HK-2 (cell line): ENCODE results near the gene UMOD.

ENCODE experiments used
- DNase-seq: peaks from one replicate; pipeline ENCODE4 v3.0.0-alpha.2; 2018; ENCODE audit not compliant: unreplicated experiment

The UMOD gene

DNA sequence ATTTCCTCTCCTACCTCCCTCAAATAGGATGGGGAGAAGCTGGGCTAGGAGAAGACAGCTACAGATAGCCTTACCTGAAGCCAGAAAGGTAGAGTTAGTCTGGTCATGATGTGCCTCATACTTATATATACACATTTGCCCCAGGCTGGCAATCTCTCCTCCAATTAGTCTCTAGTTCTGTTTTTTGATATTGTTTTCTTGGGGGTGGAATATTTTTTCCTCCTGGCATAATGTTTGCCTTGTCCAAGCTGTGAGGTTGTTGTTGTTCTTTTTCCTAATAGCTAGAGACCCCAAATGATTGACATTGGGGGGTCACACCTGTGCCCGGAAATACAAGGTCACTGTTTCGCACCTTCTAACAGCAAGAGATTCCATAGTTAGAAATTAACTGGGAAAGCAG is at the start of gene UMOD:
Gene UMOD (minus strand): TSS at position 101 of the 400 bp plus-strand sequence. CDS start 1,978 bp downstream, outside the sequence.
- no peak for DNase-seq

DNA sequence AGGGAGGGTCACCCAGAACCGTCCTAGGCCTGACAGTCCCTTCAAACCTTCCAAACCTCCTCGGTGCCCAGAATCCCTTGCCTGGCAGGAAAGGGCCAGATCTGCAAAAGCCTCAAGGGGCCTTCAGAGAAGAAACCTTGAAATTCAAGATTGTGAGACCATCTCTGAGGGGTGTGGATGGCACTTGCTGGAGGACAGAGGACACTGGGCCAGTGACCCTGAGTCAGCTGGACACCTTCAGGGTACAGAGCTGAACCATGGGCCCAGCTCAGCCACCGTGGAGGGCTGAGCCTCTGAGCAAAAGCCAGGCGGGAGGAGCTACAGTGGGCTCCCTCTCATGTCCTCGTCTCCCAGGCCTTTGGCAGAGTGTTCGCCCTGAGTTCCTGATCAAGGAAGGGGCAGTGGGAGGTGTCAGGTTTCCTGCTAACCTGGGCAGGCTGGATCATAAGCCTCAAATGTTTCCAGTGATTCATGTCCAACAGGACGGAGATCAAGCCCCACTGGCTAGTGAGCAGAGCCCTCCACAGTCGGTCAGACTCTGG is 49.0 kb upstream of the UMOD start:
- DNase-seq: no peak

DNA sequence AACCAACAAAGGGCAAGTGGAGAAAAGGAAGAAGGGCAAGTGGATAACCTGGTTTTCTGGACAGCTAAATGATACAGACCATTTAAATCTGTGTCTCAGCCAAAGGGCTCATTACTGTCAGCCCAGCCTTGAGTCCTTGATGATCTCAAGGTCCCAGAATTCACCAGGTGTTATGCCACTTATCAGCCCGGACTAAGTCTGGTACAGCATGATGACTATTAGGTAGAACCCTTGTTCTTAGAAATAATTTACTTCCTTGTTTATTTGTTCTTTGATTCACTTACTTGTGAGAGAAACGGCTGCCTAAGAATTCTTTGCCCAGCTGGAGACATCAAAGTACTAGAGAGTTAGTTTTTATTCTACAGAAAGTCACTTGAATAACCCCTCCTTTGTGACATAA is 48.6 kb upstream of the UMOD start:
- no peak for DNase-seq

DNA sequence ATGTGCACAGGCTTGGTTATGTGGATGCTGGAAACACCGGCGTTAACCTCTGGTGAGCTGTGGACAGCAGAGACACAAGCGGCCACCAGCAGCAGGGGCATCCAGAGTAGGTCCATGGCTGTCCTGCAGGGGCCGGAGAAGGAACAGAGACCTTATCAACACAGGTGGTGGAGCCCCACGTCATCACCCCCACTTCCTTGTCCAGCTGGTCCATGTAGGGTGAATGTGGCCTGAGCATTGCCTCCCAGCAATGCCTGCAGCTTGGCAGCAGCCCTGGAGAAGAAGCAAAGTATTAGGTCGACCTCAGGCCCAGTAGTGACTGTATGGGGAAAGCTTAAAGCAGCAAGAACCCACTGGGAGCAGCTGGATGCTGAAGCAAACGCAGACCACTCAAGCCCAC is 46.7 kb upstream of the UMOD start:
- DNase-seq: no peak

DNA sequence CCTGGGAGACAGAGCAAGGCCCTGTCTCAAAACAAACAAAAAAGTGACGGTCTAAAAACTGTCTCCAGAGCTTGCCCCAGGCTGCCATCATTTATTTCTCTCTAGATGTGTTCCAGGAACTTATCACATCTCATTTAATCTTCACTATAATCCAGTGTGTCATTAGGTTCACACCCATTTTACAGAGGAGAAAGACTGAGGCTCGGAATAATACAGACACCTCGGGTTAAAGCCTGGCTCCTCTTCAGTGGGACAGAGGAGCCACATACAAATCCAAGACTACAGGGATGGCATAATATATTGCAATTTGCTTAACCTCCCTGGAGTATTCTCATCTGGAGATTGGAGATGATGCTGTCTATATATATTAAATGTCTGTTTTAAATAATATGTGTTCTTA is 46.1 kb upstream of the UMOD start:
- no peak for DNase-seq

DNA sequence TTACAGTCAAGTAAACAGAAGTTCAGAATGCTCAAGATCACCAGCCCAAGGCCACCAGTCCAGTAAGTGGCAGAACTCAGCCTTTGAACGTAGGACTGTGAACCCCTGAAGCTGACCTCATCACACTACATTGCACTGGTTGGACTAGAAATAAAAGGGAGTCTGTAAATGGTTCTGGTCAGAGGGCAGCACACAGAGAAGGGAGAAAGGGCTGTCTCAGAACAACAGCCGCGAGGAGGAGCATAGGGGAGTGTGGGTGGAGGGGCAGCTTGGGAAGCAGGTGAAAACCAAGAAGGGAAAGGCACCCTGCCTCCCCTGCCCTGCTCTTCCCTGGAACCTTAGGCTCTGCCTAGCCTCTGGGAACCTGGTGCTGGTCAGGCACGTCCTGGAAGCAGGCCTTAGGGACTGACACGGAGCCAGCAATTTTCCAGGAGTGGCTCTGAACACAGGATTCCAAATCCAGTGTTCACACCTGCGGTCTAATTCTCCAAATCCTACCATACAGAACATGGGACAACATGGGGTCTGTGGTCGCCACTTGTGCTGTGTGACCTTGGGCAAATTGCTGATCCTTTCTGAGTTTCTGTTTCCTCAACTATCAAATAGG is 45.1 kb upstream of the UMOD start:
- DNase-seq: no peak

DNA sequence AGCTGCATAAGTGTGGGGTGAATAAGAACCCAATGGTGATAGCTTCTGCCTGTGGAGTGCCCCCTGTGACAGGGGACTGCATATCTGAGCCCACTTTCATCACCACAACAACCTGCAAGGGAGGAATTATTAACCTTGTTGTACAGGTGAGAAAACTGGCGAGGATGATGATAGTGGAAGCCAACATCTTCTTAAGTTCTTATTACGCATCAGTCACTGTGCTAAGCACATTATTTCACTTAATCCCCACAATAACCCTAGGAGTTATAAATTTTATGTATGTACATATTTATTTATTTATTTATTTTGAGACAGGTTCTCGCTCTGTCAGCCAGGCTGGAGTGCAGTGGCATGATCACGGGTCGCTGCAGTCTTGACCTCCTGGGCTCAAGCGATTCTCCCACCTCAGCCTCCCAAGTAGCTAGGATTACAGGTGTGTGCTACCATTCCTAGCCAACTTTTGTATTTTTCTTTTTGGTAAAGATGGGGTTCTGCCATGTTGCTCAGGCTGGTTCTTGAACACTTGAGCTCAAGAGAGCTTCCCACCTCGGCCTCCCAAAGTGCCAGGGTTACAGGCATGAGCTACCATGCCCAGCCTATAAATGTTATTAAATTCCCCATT is 44.4 kb upstream of the UMOD start:
- no peak for DNase-seq

DNA sequence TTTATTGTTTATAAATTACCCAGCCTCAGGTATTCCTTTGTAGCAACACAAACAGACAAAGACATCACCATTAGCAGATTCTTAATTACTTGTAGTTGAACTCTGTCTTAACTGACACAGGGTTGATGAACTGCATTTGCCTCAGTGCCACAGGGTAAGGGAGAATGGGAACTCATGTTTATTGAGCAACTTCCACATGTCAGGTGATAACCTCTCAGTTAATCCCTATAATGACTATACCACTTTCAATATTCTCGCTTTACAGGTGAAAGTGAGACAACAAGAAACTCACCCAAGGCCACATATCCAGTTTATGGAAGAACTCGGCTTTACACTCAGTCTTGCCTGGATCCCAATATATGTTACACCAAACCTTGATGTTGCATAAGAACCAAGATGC is 43.4 kb upstream of the UMOD start:
- no peak for DNase-seq

DNA sequence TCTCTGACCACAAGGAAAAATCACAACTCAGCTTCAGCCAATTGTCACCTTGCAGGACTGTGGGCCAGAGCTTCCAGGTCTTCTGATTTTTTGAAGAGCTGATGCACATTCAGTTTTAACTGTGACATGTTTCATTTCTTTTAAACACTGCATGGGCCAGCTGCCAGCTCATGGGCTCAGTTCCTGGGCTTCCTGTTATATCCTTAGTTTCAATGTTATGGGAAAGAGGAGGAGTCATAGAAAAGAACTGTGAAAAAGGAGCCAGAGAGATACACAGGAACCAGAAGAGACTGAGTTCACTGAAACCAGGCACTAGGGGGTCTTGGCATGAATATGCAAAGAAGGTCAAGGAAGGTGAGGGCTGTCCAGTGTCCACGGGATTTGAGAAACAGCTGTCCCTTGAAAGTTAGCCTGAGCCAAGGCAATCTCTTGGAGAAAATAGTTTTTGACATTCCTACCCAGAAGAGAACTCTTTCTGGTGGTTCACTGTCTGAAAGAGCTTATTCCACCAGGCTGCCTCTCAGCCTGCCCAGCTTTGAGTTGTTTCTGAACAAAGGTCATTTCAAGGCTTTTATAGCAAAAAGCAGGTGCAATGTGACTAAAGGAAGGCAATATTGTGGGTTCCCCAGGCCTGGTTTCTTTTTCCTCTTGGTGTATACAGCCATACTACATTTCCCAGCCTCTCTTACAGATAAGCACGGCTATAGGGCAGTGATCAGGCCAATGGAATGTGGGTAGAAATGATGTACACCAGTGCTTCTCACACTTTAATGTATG is 41.5 kb upstream of the UMOD start:
- no peak for DNase-seq

DNA sequence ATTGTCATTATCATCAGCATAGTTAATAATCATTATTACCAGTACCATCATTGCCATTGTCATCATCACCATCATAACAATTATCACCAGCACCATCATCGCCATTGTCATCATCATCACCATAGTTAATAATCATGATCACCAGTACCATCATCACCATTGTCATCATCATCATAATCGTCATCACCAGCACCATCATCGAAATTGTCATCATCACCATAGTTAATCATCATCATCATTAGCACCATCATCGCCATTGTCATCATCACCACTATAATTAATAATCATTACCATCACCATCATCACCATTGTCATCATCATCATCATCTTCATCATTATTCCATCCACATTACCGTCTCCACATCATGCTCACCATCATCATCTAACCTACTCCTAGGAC is 38.5 kb upstream of the UMOD start:
- DNase-seq: no peak

DNA sequence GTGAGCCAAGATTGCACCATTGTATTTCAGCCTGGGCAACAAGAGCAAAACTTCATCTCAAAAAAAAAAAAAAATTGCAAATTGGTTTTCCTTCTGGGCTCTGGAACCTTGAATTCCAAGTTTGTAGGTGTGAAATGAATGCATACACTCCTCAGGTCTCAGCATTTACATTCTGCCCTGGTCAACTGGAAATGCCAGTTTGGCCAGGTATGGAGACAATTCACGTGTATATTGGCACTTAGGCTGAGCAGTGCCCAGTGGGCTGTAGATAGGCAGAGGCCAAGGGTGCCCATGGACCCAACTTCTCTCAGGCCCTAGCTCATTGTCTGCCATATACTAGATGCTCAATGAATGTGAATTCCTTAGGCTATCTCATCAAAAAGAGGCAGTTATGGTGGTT is 36.3 kb upstream of the UMOD start:
- DNase-seq: no peak

DNA sequence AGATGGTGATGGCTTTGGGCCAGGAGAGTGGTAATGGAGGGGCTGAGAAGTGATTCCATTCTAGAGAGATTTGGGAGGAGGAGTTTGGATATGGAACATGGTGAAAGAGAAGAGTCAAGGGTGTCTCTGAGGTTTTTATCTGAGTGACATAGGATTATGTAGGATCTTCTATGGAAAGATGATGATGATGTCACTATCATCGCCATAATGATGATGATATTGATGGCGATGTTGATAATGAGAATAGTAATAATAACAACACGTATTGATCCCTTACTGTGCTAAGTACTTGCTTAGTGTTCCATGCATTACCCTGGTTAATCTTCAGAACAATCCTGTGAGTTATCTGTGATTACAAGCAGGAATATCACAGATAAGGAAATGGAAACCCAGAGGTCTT is 35.5 kb upstream of the UMOD start:
- DNase-seq: no peak

DNA sequence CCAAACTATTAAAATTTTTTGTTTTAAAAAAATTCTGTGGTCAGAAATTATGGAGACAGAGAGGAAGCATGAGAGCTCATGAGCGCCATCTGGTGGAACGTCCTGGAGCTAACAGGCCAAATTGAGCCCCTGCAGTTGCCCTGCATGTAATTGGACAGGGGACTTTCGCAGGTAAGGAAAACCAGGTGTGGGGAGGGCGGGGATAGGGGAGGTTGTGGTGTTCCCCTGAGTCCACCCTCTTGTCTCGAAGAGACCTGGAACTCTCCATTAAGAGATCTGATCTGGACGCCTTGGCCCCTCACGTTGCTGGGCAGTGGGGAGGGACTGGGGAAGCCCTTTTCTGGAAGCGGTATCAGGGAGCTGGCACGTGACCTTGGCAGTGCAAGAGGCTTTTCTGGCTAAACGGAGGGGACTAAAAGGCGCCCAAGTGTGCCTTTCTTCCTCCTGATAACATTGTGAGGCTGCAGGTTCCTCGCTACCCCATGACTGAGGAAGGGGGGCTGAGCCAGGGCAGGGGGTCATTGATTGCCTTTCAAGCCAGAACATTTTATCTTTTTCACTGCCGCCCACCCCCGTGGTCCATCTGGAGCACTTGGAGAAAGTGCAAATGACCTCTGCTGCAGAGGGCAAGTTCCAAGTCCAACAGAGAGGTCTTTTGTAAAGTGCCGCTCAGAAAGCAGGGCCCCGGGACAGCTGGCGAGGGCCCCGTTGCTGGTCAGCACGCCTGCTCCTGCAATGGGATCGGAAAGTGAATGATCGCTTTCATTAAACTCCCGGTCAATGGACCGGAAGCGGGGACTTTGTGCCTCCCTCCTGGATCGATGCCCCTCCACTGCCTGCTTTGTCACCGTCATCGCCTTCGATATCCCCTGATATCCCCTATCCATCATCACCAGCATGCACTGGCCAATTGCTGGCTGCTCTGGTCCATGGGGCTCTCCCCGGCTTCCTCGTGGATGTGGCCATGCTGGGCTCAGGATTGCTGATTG is 33.6 kb upstream of the UMOD start:
- DNase-seq: peak; percentile 40

DNA sequence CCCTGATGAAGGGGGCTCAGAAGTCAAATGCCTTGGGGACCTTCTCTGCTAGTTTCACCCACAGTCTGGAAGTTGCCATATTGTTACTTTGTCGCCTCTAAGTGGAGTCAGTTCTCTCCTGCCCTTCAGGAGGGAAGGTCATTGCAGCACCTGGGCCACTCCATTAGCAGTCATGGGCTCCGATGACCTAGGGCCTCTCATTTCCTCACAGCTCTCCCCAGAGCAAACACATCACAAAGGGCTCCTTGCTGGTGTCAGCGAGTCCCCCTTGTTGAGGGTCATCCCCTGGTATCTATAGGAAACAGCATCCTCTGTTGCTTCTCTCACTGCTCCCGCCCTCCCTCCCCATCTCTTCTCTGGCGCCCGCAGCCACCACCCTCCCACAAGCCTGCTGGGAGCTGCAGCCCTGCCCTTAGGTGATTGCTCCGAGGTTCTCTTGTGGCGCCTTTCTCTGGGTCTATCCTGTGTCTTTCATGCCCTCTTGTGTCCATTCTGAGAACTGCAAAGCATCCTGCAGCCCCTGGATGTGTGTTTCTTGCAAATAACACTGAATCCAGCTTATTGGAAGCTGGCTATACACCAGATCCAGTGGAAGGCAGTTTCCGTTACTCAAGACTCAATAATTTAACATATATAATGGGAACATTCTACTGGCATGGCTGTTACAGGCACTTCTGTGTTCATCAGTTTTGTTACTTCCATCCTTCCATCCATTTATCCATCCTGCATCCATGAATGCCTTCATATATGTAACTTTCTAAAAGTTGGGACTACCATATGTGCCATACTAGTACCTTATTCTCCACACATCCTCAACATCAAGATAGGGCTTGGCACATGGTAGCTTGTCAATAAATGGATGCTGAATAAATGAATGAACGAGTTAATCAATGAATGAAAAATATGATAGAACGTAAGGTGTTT is 30.9 kb upstream of the UMOD start:
- DNase-seq: peak; percentile 48

DNA sequence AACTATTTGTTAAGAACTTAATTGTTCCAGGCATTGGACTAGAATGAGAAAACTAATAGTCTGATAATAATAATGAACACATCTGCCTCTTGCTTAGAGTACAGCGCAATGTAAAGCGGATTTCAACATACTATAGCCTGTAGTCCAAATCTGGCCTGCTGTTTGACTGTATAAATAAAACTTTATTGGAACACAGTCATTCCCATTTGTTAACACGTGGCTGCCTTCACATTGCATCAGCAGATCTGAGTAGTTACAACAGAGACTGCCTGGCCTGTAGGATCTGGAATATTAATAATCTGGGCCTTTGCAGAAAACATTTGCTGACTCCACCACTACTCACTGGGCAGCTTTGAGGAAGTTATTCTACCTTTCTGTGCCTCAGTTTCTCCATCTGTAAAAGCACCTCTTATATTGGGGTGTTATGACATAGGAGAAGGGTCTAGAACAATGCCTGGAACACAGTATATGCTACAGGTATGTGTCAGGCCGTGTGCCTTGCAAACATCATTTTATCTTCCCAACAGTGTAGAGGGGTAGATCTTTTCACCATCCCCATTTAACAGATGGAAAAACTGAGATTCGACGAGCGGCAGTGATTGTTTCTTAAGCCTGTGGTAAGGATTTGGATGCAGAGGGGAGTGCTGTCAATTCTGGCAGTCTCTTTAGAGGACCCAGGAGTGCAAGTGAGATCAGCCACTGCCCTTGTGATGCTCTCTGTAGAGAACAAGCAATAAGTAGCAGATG is 29.9 kb upstream of the UMOD start:
- no peak for DNase-seq

DNA sequence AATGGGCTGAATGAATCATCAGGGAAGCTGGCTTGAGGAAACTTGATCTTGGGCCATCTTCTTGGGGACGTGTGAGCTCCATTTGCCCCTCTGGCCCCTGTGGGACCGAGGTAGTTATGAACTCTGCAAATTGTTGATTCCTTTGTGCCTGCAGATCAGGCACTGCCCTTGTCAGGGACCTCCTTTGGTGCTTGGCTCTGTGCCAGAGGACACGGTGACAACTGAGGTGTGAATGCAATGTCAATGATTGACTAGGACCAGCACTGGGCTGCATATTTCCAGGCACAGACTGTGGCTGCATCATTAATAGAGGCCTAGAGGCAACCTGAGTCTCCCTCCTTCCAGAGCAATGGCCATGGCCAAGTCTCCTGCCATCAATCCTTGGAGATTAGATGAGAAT is 28.3 kb upstream of the UMOD start:
- DNase-seq: no peak

DNA sequence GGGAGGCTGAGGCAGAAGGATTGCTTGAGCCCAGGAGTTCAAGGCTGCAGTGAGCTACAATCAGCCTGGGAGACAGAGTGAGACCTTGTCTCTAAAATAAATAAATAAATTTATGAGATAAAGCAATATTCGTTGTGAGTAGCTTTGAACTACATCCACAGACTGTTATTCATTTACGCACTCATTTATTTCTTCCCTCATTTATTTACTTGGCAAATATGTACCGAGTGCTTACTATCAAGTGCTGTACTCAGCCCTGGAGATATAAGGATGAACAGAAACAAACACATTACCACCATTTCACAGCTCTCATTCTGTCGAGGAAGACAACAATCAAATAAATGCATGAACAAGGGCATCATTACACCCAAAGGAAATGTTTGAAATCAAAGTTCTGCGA is 24.7 kb upstream of the UMOD start:
- no peak for DNase-seq

DNA sequence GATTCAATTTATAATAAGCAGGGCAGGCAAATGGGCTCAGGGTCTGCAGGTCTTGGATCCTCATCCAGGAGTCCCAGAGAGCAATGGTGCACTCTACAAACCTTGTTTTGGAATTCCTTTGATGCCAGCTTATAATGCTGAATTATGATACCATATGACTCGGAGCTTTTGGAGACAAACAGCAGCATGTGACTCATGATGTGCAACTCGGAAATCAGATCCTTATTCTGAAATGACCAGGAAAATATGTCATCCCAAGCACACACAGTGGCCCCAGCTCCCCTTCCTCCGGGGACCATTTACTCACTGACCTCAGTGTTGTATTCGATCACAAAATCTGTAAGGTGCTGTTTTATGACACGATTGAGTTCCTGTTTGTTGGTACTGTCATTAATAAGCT is 20.2 kb upstream of the UMOD start:
- DNase-seq: no peak

DNA sequence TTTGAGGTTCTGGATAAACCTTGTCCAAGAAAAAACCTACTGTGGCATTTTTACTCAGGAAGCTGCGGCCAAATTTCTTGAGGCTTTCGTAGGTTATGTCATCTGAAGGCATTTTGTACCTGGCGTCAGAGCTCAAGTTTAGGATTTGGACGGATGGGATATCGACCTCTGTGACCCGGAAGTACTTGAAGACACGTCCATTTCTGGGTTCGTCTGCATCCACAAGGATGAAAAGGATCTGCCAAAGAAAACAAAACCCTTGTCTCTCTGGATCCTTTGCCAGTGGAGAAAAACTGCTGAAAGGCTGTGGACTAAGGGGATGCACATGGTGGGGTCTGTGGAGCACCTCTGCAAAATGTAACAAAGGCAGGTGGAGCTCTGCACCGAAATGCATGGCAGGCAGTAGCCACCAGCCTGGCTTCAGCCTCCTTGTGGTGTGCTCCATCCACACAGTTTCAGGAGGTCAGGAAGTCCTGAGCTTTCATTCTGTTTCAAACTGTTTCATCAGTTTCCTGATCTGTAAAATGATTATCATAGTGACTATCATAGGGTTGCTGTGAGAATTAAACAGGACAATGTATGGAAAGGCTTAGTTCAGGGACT is 17.0 kb upstream of the UMOD start:
- DNase-seq: no peak

DNA sequence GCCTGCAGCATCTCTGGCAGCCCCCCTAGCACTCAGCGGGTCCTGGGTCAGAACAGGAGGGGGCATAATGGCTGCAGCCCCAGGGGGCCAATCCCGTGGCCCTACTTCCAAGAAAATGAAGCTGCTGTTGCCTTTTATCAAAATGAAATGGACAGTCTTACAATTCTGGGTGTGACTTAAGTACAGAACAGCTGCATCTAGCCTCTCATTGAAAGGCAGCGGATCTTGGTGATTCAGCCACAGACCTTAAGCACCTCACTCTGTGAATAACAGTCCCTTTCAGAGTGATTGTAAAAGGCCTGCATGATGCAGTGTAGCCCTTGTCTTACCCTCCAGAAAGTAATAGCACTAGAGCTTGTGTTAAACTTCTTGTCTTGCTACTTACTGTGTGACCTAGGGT is 11.5 kb upstream of the UMOD start:
- DNase-seq: no peak
